ENCODE results near the gene TESMIN.

The TESMIN gene

DNA sequence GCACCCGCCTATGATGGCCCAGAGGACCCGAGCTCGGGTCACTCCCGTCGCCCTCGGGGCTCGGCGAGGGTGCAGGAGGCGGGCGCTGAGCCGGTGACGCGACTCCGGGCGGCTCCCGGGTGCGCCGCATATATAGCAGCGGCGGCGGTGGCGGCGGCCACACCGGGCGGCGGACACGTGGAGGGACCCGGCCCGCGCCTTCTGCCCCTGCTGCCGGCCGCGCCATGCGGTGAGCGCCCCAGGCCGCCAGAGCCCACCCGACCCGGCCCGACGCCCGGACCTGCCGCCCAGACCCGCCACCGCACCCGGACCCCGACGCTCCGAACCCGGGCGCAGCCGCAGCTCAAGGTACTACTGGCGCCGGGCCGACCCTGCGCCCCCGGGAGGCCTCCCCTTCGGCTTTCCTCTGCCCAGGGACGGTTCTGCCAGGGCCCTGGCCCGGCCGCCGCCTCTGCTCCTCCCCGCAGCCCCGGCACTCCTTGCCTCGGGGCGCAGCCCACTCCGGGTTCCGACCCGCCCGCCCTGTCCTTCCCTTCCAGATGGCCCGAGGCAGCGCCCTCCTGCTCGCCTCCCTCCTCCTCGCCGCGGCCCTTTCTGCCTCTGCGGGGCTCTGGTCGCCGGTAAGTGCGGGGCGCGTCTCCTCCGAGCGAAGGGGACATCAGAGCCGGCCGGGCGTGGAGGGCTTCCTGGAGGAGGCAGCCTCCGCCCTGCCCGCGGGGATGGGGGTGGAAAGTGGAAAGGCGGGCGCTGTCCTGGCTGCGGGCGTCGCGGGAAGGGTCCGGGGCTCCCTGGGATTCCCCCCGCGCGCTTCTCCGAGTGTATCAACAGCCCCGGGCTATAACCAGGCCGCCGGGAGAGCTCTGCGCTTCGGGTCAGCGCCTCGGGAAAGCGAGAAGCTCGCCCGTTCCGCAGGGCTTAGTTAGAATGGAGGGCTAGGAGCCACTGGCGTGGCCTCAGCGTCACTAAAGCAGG is 66.6 kb downstream of the TESMIN start, which contains the start of gene GAL:
Gene GAL (plus strand): TSS at position 160 of the 972 bp plus-strand sequence. CDS start 380 bp downstream, at position 540.
- ChIA-PET POLR2A (no interaction called here), CTCF (no interaction called here)
- DNase-seq (ENCODE audit: extremely low spot score), result no peak
- TF ChIP-seq, protein P1, sequence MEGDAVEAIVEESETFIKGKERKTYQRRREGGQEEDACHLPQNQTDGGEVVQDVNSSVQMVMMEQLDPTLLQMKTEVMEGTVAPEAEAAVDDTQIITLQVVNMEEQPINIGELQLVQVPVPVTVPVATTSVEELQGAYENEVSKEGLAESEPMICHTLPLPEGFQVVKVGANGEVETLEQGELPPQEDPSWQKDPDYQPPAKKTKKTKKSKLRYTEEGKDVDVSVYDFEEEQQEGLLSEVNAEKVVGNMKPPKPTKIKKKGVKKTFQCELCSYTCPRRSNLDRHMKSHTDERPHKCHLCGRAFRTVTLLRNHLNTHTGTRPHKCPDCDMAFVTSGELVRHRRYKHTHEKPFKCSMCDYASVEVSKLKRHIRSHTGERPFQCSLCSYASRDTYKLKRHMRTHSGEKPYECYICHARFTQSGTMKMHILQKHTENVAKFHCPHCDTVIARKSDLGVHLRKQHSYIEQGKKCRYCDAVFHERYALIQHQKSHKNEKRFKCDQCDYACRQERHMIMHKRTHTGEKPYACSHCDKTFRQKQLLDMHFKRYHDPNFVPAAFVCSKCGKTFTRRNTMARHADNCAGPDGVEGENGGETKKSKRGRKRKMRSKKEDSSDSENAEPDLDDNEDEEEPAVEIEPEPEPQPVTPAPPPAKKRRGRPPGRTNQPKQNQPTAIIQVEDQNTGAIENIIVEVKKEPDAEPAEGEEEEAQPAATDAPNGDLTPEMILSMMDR (IDR thresholded peaks at IDR 0.05; ENCODE audit: control extremely low read depth, extremely low read depth, low read depth, missing control alignments), result no peak

DNA sequence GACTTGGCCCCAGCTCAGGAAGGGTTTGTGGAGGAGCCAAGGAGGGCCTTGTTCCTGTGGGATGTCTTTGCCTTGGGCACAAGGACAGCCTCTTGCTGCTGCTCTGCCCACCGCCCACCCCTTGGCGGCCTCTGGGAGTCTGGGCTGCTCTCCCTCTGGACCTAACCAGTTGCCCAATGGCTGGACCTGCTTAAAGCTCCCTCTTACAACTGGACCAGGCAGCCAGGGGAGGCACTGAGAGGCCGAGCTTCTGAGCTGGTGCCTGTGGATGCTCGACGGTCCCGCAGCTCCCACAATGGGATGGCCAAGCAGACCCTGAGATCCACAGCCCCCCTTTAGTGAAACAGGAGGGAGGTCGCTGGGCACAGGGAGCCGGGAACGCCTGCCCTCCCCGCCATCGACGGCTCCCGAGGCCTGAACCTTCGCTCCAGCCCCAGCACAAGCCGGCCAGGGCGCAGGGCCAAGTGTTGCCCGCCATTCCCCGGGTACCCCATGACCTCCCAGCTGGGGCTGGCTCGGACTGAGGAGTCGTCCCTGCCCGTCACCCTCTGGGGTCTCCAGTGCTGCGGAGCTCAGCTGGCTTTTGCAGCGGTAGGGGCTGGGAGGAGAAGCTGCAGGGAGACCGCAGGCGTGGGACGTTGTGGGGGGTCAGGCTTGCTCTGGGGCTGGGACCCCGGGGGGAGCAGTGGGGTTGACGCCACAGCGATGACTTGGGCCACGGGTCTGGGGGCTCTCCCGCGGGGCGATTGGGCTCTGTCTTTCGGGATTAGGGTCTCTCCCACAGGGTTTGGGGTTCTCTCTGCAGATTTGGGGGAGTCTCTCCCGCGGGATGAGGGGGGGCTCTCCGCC is 67.6 kb downstream of the TESMIN start:
- DNase-seq (ENCODE audit: extremely low spot score), result no peak
- CTCF ChIA-PET, result no interaction called here
- TF ChIP-seq, protein P1 (IDR thresholded peaks at IDR 0.05; ENCODE audit: control extremely low read depth, extremely low read depth, low read depth, missing control alignments), result no peak
- POLR2A ChIA-PET, result no interaction called here

DNA sequence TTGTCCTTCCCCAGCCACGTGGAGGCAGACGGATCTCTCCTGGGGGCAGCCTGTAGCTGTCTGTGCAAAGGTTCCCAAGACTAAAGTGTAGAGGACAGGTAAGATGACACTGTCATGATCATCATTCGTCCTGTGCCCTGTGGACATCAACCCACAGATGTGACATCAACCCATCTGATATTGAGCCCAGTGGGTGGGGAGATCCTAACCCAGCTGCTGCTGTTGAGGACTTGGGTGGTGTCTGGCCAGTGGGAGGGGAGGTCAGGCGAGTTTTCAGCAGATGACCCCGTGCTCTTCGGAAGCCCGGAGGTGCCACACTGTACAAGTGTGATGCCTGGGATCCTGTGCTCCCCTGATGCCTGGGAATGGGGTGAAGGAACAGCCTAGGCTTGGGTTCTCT is 68.2 kb downstream of the TESMIN start:
- POLR2A ChIA-PET, result no interaction called here
- TF ChIP-seq, protein P1 (IDR thresholded peaks at IDR 0.05; ENCODE audit: control extremely low read depth, extremely low read depth, low read depth, missing control alignments), result no peak
- no peak for DNase-seq (ENCODE audit: extremely low spot score)
- CTCF ChIA-PET, result no interaction called here

DNA sequence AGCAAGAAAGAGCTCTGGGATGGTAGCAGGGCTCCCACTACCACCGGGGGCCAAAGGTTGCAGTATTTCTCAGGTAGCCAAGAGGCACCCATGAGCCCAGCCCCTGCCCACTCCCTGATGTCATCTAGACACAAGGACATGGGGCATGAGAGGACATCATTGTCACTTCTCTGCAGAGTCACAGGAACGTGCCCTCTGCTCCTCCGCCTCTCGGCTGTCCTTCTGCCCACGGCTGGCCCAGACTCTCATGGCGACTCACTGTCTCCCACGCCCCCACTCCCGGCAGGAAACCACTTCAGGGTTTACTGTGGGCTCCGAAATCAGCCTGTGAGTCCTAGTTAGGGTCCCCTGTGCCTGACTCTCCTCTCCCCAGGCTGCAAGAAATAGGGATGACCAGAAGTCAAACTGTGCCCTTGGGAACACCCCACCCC is 68.8 kb downstream of the TESMIN start:
- ChIA-PET POLR2A (no interaction called here), CTCF (no interaction called here)
- no peak for DNase-seq (ENCODE audit: extremely low spot score)
- TF ChIP-seq, protein P1 (IDR thresholded peaks at IDR 0.05; ENCODE audit: control extremely low read depth, extremely low read depth, low read depth, missing control alignments), result no peak

DNA sequence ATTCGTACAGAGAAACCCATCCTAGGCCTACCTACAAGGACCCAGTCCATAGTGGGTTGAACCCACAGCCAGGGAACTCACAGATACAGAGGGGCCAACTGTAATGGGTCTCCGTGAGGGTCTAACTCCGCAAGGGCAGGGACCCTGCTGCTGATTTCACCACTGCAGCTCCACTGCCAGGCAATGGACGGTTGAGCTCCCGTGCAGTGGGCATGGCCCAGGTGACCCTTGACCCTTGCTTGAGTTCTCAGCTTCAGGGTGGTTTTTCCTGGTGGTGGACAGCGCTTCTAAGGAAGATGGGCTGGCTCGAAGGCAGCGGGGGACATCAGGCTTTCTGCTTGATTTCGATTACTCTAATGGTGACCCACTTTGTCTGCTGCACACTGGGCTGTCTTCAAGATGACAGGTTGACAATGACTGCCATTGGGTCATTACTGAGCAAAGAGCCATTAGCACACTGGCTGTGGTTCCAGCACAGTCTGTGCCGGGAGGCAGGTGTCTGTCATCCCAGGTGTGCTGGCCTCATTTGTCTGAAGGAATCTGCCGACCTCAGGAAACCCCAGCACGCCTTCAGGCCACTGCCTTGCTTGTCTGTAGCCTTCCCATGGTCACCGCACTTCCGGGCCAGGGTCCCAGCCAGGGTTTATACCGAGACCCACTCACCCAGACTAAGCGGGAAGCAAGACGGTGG is 70.6 kb downstream of the TESMIN start:
- TF ChIP-seq, protein P1 (IDR thresholded peaks at IDR 0.05; ENCODE audit: control extremely low read depth, extremely low read depth, low read depth, missing control alignments), result no peak
- DNase-seq (ENCODE audit: extremely low spot score), result no peak
- CTCF ChIA-PET, result no interaction called here
- POLR2A ChIA-PET, result no interaction called here

DNA sequence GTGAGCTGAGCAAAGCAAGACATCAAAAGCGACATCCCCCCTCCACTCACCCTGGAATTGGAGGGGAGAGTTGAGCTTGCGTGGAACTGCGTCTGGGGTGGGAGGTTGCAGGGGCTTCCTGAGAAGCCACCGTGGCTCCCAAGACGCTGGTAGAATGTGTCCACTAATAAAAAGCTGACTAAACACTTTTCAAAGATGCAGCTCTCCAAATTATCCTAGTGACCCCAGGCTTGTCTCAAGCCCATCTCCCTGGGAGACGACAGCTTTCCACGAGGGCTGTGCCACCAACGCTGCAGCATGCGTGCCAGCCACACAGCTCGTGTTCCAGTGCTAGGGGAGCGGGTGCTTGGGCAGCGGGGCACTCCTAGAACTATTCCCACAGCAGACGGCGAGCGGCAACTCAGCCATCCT is 73.3 kb downstream of the TESMIN start:
- POLR2A ChIA-PET, result no interaction called here

More for the DNA sequence above, 73.3 kb downstream of the TESMIN start:
- no peak for DNase-seq (ENCODE audit: extremely low spot score)
- TF ChIP-seq, protein P1 (IDR thresholded peaks at IDR 0.05; ENCODE audit: control extremely low read depth, extremely low read depth, low read depth, missing control alignments), result no peak
- CTCF ChIA-PET, result no interaction called here

All from GM10248 (cell line).